GM21576 (cell line): ENCODE results near the gene PLEKHM3.

ENCODE experiments used
- ATAC-seq: cut with Tn5 transposase; IDR thresholded peaks from one replicate; pipeline ENCODE4 v1.9.1; 2021; ENCODE audit warnings: mild to moderate bottlenecking, moderate library complexity; ENCODE audit not compliant: unreplicated experiment

Gene PLEKHM3

GRCh38 chr2:207867056-207867455 is 158.3 kb downstream of the PLEKHM3 start:
- ATAC-seq, result no peak

GRCh38 chr2:207865210-207865609 is 160.1 kb downstream of the PLEKHM3 start:
- no peak for ATAC-seq

GRCh38 chr2:207863345-207863744 is 162.0 kb downstream of the PLEKHM3 start:
- ATAC-seq, result no peak

- ATAC-seq, result no peak
Measured at GRCh38 chr2:207861789-207862188, 163.5 kb downstream of the PLEKHM3 start.

GRCh38 chr2:207860685-207861084 is 164.6 kb downstream of the PLEKHM3 start:
- ATAC-seq, result no peak

- ATAC-seq, result no peak
Measured at GRCh38 chr2:207855591-207855990, 169.7 kb downstream of the PLEKHM3 start.

GRCh38 chr2:207854484-207855440 is 170.6 kb downstream of the PLEKHM3 start:
- ATAC-seq, result no peak

- ATAC-seq, result no peak
Measured at GRCh38 chr2:207852791-207853190, 172.5 kb downstream of the PLEKHM3 start.

- ATAC-seq, result no peak
Measured at GRCh38 chr2:207849443-207849842, 175.9 kb downstream of the PLEKHM3 start.

GRCh38 chr2:207848545-207848928 is 176.8 kb downstream of the PLEKHM3 start:
- ATAC-seq, result no peak

- no peak for ATAC-seq
Measured at GRCh38 chr2:207847807-207848544, 177.4 kb downstream of the PLEKHM3 start.

- ATAC-seq, result no peak
Measured at GRCh38 chr2:207847098-207847806, 178.1 kb downstream of the PLEKHM3 start.

- no peak for ATAC-seq
Measured at GRCh38 chr2:207845202-207845864, 180.0 kb downstream of the PLEKHM3 start.

GRCh38 chr2:207844648-207845047 is 180.7 kb downstream of the PLEKHM3 start:
- ATAC-seq, result no peak

GRCh38 chr2:207840101-207840500 is 185.2 kb downstream of the PLEKHM3 start:
- ATAC-seq, result no peak

- ATAC-seq, result no peak
Measured at GRCh38 chr2:207839575-207839974, 185.8 kb downstream of the PLEKHM3 start.

GRCh38 chr2:207839028-207839427 is 186.3 kb downstream of the PLEKHM3 start:
- no peak for ATAC-seq

- no peak for ATAC-seq
Measured at GRCh38 chr2:207836521-207837133, 188.7 kb downstream of the PLEKHM3 start.

- no peak for ATAC-seq
Measured at GRCh38 chr2:207835805-207836204, 189.5 kb downstream of the PLEKHM3 start.

- ATAC-seq, result peak; percentile 99
Measured at GRCh38 chr2:207833251-207833751, 192.0 kb downstream of the PLEKHM3 start.
